GM12878 (cell line): ENCODE data around the gene TBX10. TPM values are rescaled to one million over a fixed set of nuclear protein-coding genes. Genes with fewer than 3 reads are reported as not detected.

ENCODE experiments used
- ATAC-seq: fragments of 200-7000 bp; cut with Tn5 transposase; 3 replicates; pipeline ENCODE4 v1.9.1; 2020; ENCODE audit warnings: mild to moderate bottlenecking, moderate library complexity
- BruUV-seq: library from RNA; stranded (reverse); fragments of 400-500 nt; replicated peaks from 2 replicates; lab custom pipeline; 2021; lab: Mats Ljungman, UMichigan
- CTCF ChIA-PET: fragments of 300-600 bp; sonication (Branson Sonifier 250); formaldehyde crosslinking; extraction: SDS; loops from one replicate; lab custom pipeline; 2021; ENCODE audit warnings: inconsistent platforms; lab: Yijun Ruan, JAX
- POLR2A ChIA-PET: fragments of 350-600 bp; formaldehyde crosslinking; extraction: SDS; loops from one replicate; lab custom pipeline; 2021; ENCODE audit warnings: inconsistent platforms; lab: Charles Lee
- RAD21 ChIA-PET: fragments of 300-600 bp; sonication (Branson Sonifier 250); formaldehyde crosslinking; loops from one replicate; lab custom pipeline; 2023; ENCODE audit warnings: antibody characterized with exemption; ENCODE audit not compliant: unreplicated experiment; lab: Charles Lee
- SMC1A ChIA-PET: fragments of 300-600 bp; sonication (Branson Sonifier 250); formaldehyde crosslinking; loops from one replicate; lab custom pipeline; 2023; ENCODE audit not compliant: unreplicated experiment, uncharacterized antibody; lab: Charles Lee
- DNase-seq: peaks from one replicate; pipeline ENCODE4 v3.0.0-alpha.2; 2011; ENCODE audit warnings: low read depth, low spot score
- FAIRE-seq: peaks from 3 replicates; lab custom pipeline; 2011; peaks lifted over from hg19 to GRCh38; lab: Jason Lieb, UNC
- H2AFZ ChIP-seq: 2 replicates; pipeline ENCODE4 v1.6.0; 2011; ENCODE audit warnings: low read depth, low read length, control low read depth; ENCODE audit not compliant: control insufficient read depth
- H3K27ac ChIP-seq: 2 replicates; pipeline ENCODE4 v1.5.1; 2011; ENCODE audit warnings: control low read depth; ENCODE audit not compliant: control insufficient read depth, insufficient read depth
- H3K27me3 ChIP-seq, 2 experiments: replicated peaks in 1 of 2; 2 replicates each; pipeline versions ENCODE4 v1.6.0 to v1.6.1; 2011; ENCODE audit warnings: low read length in 1 of 2; ENCODE audit not compliant: control insufficient read depth in 2 of 2, insufficient read depth in 2 of 2
- H3K36me3 ChIP-seq, 2 experiments: 2 replicates each; pipeline ENCODE4 v1.5.1; 2011; ENCODE audit warnings: low read length in 1 of 2; ENCODE audit not compliant: control insufficient read depth in 2 of 2, insufficient read depth in 2 of 2
- H3K4me1 ChIP-seq: 2 replicates; pipeline ENCODE4 v1.6.1; 2011; ENCODE audit warnings: mild to moderate bottlenecking, low read length, moderate library complexity, mixed read lengths; ENCODE audit not compliant: control insufficient read depth, insufficient read depth
- H3K4me2 ChIP-seq: 2 replicates; pipeline ENCODE4 v1.6.0; 2011; ENCODE audit warnings: control low read depth; ENCODE audit not compliant: control insufficient read depth, insufficient read depth
- H3K4me3 ChIP-seq: fragments of 200-600 bp; sonication (generic); 2 replicates; pipeline ENCODE4 v1.5.1; 2016
- H3K79me2 ChIP-seq: 2 replicates; pipeline ENCODE4 v1.6.0; 2011; ENCODE audit warnings: low read length; ENCODE audit not compliant: control insufficient read depth, insufficient read depth
- H3K9ac ChIP-seq: 2 replicates; pipeline ENCODE4 v1.8.0; 2011; ENCODE audit warnings: low read length, control low read depth, mixed read lengths; ENCODE audit not compliant: control insufficient read depth, insufficient read depth
- H3K9me3 ChIP-seq: replicated peaks from 3 replicates; pipeline ENCODE4 v1.5.1; 2011; ENCODE audit warnings: mild to moderate bottlenecking, low read length; ENCODE audit not compliant: control insufficient read depth, insufficient read depth
- H4K20me1 ChIP-seq: 2 replicates; pipeline ENCODE4 v1.6.0; 2011; ENCODE audit not compliant: control insufficient read depth, insufficient read depth
- BHLHE40 ChIP-seq, 2 experiments: fragments of 450-650 bp in 1 of 2; IDR thresholded peaks; 2 replicates each; pipeline ENCODE4 v1.6.1; 2011 to 2017; ENCODE audit warnings: low read depth in 2 of 2, borderline replicate concordance in 1 of 2, improper control_type of control experiment in 1 of 2, low read length in 1 of 2, mild to moderate bottlenecking in 1 of 2
- BRCA1 ChIP-seq: IDR thresholded peaks from 2 replicates; pipeline ENCODE4 v1.6.1; 2011; ENCODE audit warnings: low read depth, low read length, improper control_type of control experiment
- MTA3 ChIP-seq: IDR thresholded peaks from 2 replicates; pipeline ENCODE4 v1.6.1; 2012; ENCODE audit warnings: low read length, inconsistent platforms, borderline replicate concordance
- MYB ChIP-seq: fragments of 150-350 bp; IDR thresholded peaks from 2 replicates; pipeline ENCODE4 v1.6.1; 2014; ENCODE audit warnings: mild to moderate bottlenecking, low read depth, low read length, borderline replicate concordance
- NFIC ChIP-seq: IDR thresholded peaks from 2 replicates; pipeline ENCODE4 v1.6.1; 2012; ENCODE audit warnings: low read depth, mild to moderate bottlenecking, inconsistent platforms, low read length, moderate library complexity
- NR2C1 ChIP-seq: fragments of 450-650 bp; IDR thresholded peaks from 2 replicates; pipeline ENCODE4 v1.6.1; 2017; ENCODE audit warnings: antibody characterized with exemption, mild to moderate bottlenecking, moderate library complexity
- NRF1 ChIP-seq: conservative IDR thresholded peaks from 2 replicates; pipeline ENCODE4 v1.6.1; 2011; ENCODE audit warnings: mild to moderate bottlenecking, low read depth, low read length, improper control_type of control experiment
- POLR2AphosphoS2 ChIP-seq: IDR thresholded peaks from 2 replicates; pipeline ENCODE4 v1.6.1; 2011; ENCODE audit warnings: low read depth, mild to moderate bottlenecking, low read length, improper control_type of control experiment, moderate library complexity
- POLR2AphosphoS5 ChIP-seq: IDR thresholded peaks from 2 replicates; pipeline ENCODE4 v1.6.1; 2011; ENCODE audit warnings: mild to moderate bottlenecking, low read length, inconsistent platforms
- RBBP5 ChIP-seq: fragments of 200-600 bp; sonication (generic); conservative IDR thresholded peaks from 2 replicates; pipeline ENCODE4 v1.6.1; 2016
- SMAD5 ChIP-seq: IDR thresholded peaks from 2 replicates; pipeline ENCODE4 v1.6.1; 2016; ENCODE audit warnings: antibody characterized with exemption, low read depth
- ZNF207 ChIP-seq: fragments of 450-650 bp; IDR thresholded peaks from 2 replicates; pipeline ENCODE4 v1.6.1; 2014; ENCODE audit warnings: antibody characterized with exemption, mild to moderate bottlenecking, borderline replicate concordance
- ZNF687 ChIP-seq: fragments of 450-650 bp; IDR thresholded peaks from 2 replicates; pipeline ENCODE4 v1.6.1; 2017; ENCODE audit warnings: mild to moderate bottlenecking, moderate library complexity
- WGBS: methylation state at CpG from one replicate; pipeline ENCODE4 v1.1.6; 2016; ENCODE audit warnings: low lambda C conversion rate; ENCODE audit not compliant: insufficient replicate concordance, insufficient coverage; ENCODE audit errors: missing lambda C conversion rate; 5-methylcytosine and 5-hydroxymethylcytosine counted together
- in situ Hi-C: fragments of 300-500 bp; cut with MboI; formaldehyde crosslinking; loops from 9 replicates; pipeline ENCODE4 v1.14.3; 2018; ENCODE audit warnings: mixed read lengths
- intact Hi-C: fragments of 100-400 bp; cut with micrococcal nuclease; formaldehyde crosslinking; loops from one replicate; pipeline ENCODE4 v1.14.2; 2022; ENCODE audit not compliant: unreplicated experiment
- polyA plus RNA-seq, 11 experiments: library from polyadenylated mRNA; depleted of rRNA in 4 of 11; unstranded in 6 of 11; stranded (reverse) in 5 of 11; fragments of >200 nt; fragmentation: Nextera tagmentation in 4 of 11; fragmentation: Illumina TruSeq in 1 of 11; extraction: Ambion mirVana in 4 of 11; extraction: Trizol in 1 of 11; gene quantifications; 1 replicate in 1 of 11; 2 replicates in 10 of 11; pipeline versions ENCODE4 v1.2.1 to v1.2.3, GENCODE V29; 2011 to 2016; ENCODE audit warnings: inconsistent platforms in 2 of 11, missing spikeins in 2 of 11, low read depth in 1 of 11
- total RNA-seq, 4 experiments: library from RNA; depleted of rRNA in 3 of 4; stranded (reverse); fragments of >200 nt in 3 of 4; fragmentation: Illumina TruSeq in 1 of 4; extraction: Trizol in 1 of 4; gene quantifications; 2 replicates each; pipeline versions ENCODE4 v1.2.1 to v1.2.3, GENCODE V29; 2013 to 2021

Gene TBX10
- total and polyA plus RNA-seq, 10 of the 15 experiments (the other 5 are each of a cell fraction or from before 2014, with no cell fraction given) = 0.10 to 0.44 (median 0.20) TPM; not detected in 4

- FAIRE-seq = no peak
These were observed 52.9 kb downstream of the TBX10 start for GRCh38 chr11:67586568-67587250.

GRCh38 chr11:67585911-67586310, 53.7 kb downstream of the TBX10 start:
- Histone ChIP-seq H3K4me1 (peaks cover 51% of the 10 kb centered on the region), H4K20me1 (no peaks in the 10 kb centered on the region), H3K4me2 (peak overlapping the region; percentile 96), H3K27me3 (no peaks in the 10 kb centered on the region), H3K79me2 (peaks cover 42% of the 10 kb centered on the region), H3K9ac (peak overlapping the region; percentile 43; the same call in 1 of the 2 replicates), H3K4me3 (peak overlapping the region; percentile 85), H3K36me3 (peaks cover 4 to 8% of the 10 kb centered on the region in 2 experiments; a peak in 3 of 4 replicates), H3K9me3 (peaks cover 7% of the 10 kb centered on the region; the same call in 2 of the 3 replicates), H2AFZ (no peak overlapping the region), H3K27ac (peak overlapping the region; percentile 64)
- intact Hi-C loops (no loop called here), in situ Hi-C loops (no loop called here)
- DNase-seq = no peak
- no peak for ATAC-seq
- ChIA-PET CTCF (interaction anchor here (0.5 to 5.8 kb wide), 5 partner anchors 14 to 715 kb away, joined by 3 to 54 read pairs (median 4); no protein-coding TSS in a partner anchor), SMC1A (interaction anchor here (0.8 to 3.3 kb wide), 5 partner anchors 15 to 30 kb away, joined by 3 to 9 read pairs (median 5); no protein-coding TSS in a partner anchor), POLR2A (interaction anchor here (1.2 to 2.5 kb wide), 3 partner anchors 10 to 43 kb away, joined by 4 to 6 read pairs (median 4); no protein-coding TSS in a partner anchor), RAD21 (interaction anchor here (1.4 to 2.9 kb wide), 3 partner anchors 10 to 28 kb away, joined by 3 to 9 read pairs (median 4); no protein-coding TSS in a partner anchor)
- TSS peak; percentile 74 for BruUV-seq
- 69% methylated on average over 4 of the region's 4 CpGs for WGBS
- FAIRE-seq = no peak
- TF ChIP-seq NFIC (no peak), ZNF207 (no peak), NRF1 (no peak), ZNF687 (no peak), NR2C1 (no peak), MTA3 (no peak), RBBP5 (no peak), MYB (no peak)

More at GRCh38 chr11:67586568-67587250, 52.9 kb downstream of the TBX10 start:
- Histone ChIP-seq H3K79me2 (peaks cover 42% of the 10 kb centered on the region), H3K36me3 (peaks cover 4 to 8% of the 10 kb centered on the region in 2 experiments; a peak in 3 of 4 replicates), H3K4me3 (peak overlapping the region; percentile 85; the same call in 1 of the 2 replicates), H4K20me1 (no peaks in the 10 kb centered on the region), H3K27ac (peak overlapping the region; percentile 64), H3K4me2 (peak overlapping the region; percentile 96), H2AFZ (no peak overlapping the region), H3K9me3 (peaks cover 7% of the 10 kb centered on the region; the same call in 2 of the 3 replicates), H3K9ac (peak overlapping the region; percentile 43; the same call in 1 of the 2 replicates), H3K27me3 (no peaks in the 10 kb centered on the region), H3K4me1 (peaks cover 51% of the 10 kb centered on the region)
- TF ChIP-seq BHLHE40 (IDR thresholded peaks at IDR 0.05; ENCODE audit: borderline replicate concordance in 1 of 2, low read depth in 2 of 2, low read length in 1 of 2) (peak; percentile 41 to 46; a peak in 1 of 4 replicates), SMAD5 (0 out of 2 replicates have a peak, but pooled peaks have one; percentile 40), BRCA1 (no peak), POLR2AphosphoS5 (0 out of 2 replicates have a peak, but pooled peaks have one; percentile 40), POLR2AphosphoS2 (0 out of 2 replicates have a peak, but pooled peaks have one; percentile 16)
- intact Hi-C loops (no loop called here), in situ Hi-C loops (no loop called here)
- 84% methylated on average over 5 of the region's 5 CpGs for WGBS
- ChIA-PET CTCF (interaction anchor here (0.8 to 5.8 kb wide), 4 partner anchors 13 to 73 kb away, joined by 3 to 54 read pairs (median 14); partner anchors contain the start of gene NUDT8), POLR2A (interaction anchor here (1.0 to 1.5 kb wide), 4 partner anchors 22 to 149 kb away, joined by 4 to 6 read pairs (median 4); partner anchors contain the start of genes NUDT8 and PTPRCAP), SMC1A (interaction anchor here (0.7 to 3.3 kb wide), 4 partner anchors 10 to 27 kb away, joined by 4 to 9 read pairs (median 4); no protein-coding TSS in a partner anchor), RAD21 (interaction anchor here (0.8 to 2.9 kb wide), 3 partner anchors 9 to 43 kb away, joined by 3 to 9 read pairs (median 3); partner anchors contain the start of gene NUDT8)
- no TSS peak for BruUV-seq
- ATAC-seq (no peak; the same call in 2 of the 3 replicates), DNase-seq (no peak)
